Spleen (tissue), 7 donors: Measurements from ENCODE around the gene ATP4A.

Experiments used
- POLR2A ChIP-seq, 3 donors: fragments of 450-650 bp; IDR thresholded peaks; one replicate each; pipeline ENCODE4 v1.5.1; 2017; ENCODE audit warnings: antibody characterized with exemption in 3 of 3, mild to moderate bottlenecking in 1 of 3
- TF ChIP-seq, protein P1 (sequence below), 11 experiments: fragments of 200-600 bp in 7 of 11; fragments of 450-650 bp in 4 of 11; sonication (generic) in 4 of 11; IDR thresholded peaks in 8 of 11; conservative IDR thresholded peaks in 3 of 11; 1 replicate in 7 of 11; 2 replicates in 4 of 11; pipeline versions ENCODE4 v1.4.0 to v1.8.0; 2016 to 2021; ENCODE audit warnings: antibody characterized with exemption in 11 of 11, inconsistent platforms in 4 of 11, mild to moderate bottlenecking in 1 of 11
- donor health status: DM: no; HTN: no; CAD: no; lungs with moderate emphysema.
- donor health status: DM: no; HTN: no; CAD: no.
- donor health status: DM: no; HTN: no; CAD: no.

GRCh38 chr19:35533822-35534392, 29.6 kb downstream of the ATP4A start:
- no peak for TF ChIP-seq POLR2A (IDR thresholded peaks at IDR 0.05)
- TF ChIP-seq, protein P1, sequence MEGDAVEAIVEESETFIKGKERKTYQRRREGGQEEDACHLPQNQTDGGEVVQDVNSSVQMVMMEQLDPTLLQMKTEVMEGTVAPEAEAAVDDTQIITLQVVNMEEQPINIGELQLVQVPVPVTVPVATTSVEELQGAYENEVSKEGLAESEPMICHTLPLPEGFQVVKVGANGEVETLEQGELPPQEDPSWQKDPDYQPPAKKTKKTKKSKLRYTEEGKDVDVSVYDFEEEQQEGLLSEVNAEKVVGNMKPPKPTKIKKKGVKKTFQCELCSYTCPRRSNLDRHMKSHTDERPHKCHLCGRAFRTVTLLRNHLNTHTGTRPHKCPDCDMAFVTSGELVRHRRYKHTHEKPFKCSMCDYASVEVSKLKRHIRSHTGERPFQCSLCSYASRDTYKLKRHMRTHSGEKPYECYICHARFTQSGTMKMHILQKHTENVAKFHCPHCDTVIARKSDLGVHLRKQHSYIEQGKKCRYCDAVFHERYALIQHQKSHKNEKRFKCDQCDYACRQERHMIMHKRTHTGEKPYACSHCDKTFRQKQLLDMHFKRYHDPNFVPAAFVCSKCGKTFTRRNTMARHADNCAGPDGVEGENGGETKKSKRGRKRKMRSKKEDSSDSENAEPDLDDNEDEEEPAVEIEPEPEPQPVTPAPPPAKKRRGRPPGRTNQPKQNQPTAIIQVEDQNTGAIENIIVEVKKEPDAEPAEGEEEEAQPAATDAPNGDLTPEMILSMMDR (IDR thresholded peaks at IDR 0.05 in 8 of 11, conservative IDR thresholded peaks at IDR 0.05 in 3 of 11) = no peak
